ENCODE data around the gene AACS.

- TF ChIP-seq, protein P1, sequence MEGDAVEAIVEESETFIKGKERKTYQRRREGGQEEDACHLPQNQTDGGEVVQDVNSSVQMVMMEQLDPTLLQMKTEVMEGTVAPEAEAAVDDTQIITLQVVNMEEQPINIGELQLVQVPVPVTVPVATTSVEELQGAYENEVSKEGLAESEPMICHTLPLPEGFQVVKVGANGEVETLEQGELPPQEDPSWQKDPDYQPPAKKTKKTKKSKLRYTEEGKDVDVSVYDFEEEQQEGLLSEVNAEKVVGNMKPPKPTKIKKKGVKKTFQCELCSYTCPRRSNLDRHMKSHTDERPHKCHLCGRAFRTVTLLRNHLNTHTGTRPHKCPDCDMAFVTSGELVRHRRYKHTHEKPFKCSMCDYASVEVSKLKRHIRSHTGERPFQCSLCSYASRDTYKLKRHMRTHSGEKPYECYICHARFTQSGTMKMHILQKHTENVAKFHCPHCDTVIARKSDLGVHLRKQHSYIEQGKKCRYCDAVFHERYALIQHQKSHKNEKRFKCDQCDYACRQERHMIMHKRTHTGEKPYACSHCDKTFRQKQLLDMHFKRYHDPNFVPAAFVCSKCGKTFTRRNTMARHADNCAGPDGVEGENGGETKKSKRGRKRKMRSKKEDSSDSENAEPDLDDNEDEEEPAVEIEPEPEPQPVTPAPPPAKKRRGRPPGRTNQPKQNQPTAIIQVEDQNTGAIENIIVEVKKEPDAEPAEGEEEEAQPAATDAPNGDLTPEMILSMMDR (IDR thresholded peaks at IDR 0.05): no peak
- TF ChIP-seq EZH2 (IDR thresholded peaks at IDR 0.05; ENCODE audit: borderline replicate concordance, insufficient read depth, low read depth, low read length, poor library complexity, severe bottlenecking): no peak
Observed at GRCh38 chr12:125032466-125033152, 32.6 kb upstream of the AACS start.
